Measurements from ENCODE around the gene NBAS.

NBAS gene

DNA sequence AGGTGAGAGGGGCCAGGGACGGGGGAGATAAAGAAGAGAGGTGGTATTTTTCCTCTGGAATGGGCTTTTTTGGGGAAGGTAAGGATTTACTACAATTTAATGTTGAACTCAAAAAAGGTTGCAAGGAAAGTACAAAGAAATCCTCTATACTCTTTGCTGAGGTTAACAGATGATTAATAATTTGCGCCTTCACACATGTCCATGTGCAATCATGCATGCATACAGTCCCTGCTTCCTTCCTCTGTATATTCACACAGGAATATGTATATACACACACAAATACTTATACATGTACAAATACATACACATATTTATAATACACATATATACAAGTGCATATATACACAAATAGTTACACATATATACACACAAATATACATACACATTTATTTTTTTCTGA is 193.4 kb downstream of the NBAS start:
- no peak overlapping the region for H3K4me3 ChIP-seq (ENCODE audit: low read length)
- no peak overlapping the region for H3K27ac ChIP-seq (ENCODE audit: low read length)
- no peak overlapping the region for H3K4me2 ChIP-seq (ENCODE audit: low read length)
- peaks cover 8% of the 10 kb centered on the region for H3K36me3 ChIP-seq (replicated peaks; ENCODE audit: low read depth, low read length)
- peaks cover 25% of the 10 kb centered on the region for H3K4me1 ChIP-seq (ENCODE audit: low read length)
- no peaks in the 10 kb centered on the region for H3K9me3 ChIP-seq (ENCODE audit: insufficient read depth, low read length)
- H3K79me2 ChIP-seq (ENCODE audit: low read length), result no peaks in the 10 kb centered on the region
- H4K20me1 ChIP-seq (ENCODE audit: insufficient read depth, low read length), result no peaks in the 10 kb centered on the region; the same call in 1 of the 2 replicates
- H3K9ac ChIP-seq (ENCODE audit: low read length), result no peak overlapping the region
- no peaks in the 10 kb centered on the region for H3K27me3 ChIP-seq (ENCODE audit: low read depth, low read length)
- no peak for TF ChIP-seq EZH2phosphoT487 (IDR thresholded peaks at IDR 0.05; ENCODE audit: low read depth)
- TF ChIP-seq, protein P1, sequence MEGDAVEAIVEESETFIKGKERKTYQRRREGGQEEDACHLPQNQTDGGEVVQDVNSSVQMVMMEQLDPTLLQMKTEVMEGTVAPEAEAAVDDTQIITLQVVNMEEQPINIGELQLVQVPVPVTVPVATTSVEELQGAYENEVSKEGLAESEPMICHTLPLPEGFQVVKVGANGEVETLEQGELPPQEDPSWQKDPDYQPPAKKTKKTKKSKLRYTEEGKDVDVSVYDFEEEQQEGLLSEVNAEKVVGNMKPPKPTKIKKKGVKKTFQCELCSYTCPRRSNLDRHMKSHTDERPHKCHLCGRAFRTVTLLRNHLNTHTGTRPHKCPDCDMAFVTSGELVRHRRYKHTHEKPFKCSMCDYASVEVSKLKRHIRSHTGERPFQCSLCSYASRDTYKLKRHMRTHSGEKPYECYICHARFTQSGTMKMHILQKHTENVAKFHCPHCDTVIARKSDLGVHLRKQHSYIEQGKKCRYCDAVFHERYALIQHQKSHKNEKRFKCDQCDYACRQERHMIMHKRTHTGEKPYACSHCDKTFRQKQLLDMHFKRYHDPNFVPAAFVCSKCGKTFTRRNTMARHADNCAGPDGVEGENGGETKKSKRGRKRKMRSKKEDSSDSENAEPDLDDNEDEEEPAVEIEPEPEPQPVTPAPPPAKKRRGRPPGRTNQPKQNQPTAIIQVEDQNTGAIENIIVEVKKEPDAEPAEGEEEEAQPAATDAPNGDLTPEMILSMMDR (IDR thresholded peaks at IDR 0.05; ENCODE audit: low read depth, low read length), result no peak
- no peak overlapping the region for H2AFZ ChIP-seq (ENCODE audit: low read depth, low read length)

DNA sequence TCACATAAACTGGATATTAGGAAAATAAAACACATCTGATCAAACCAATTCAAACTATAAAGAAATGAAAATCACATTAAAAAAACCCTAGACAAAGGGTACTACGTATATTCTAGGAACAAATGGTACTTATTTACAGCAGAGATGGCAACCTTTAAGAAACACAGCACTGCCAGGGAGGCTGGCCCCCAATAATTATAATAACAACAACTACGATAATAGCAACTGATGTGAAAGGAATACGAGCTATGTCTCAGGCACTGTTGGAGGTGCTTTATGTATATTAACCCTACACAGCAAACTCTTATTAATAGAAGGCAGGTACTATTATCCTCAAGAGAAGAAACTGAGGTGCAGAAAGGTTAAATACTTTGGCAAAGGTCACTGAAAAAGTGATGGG is 193.9 kb downstream of the NBAS start:
- Histone ChIP-seq H3K27me3 (ENCODE audit: low read depth, low read length) (no peaks in the 10 kb centered on the region), H3K79me2 (ENCODE audit: low read length) (no peaks in the 10 kb centered on the region), H4K20me1 (ENCODE audit: insufficient read depth, low read length) (no peaks in the 10 kb centered on the region; the same call in 1 of the 2 replicates), H3K36me3 (replicated peaks; ENCODE audit: low read depth, low read length) (peaks cover 8% of the 10 kb centered on the region), H3K9ac (ENCODE audit: low read length) (no peak overlapping the region), H3K9me3 (ENCODE audit: insufficient read depth, low read length) (no peaks in the 10 kb centered on the region), H3K4me3 (ENCODE audit: low read length) (no peak overlapping the region), H2AFZ (ENCODE audit: low read depth, low read length) (no peak overlapping the region), H3K4me2 (ENCODE audit: low read length) (no peak overlapping the region), H3K4me1 (ENCODE audit: low read length) (peaks cover 25% of the 10 kb centered on the region), H3K27ac (ENCODE audit: low read length) (no peak overlapping the region)
- TF ChIP-seq, protein P1 (IDR thresholded peaks at IDR 0.05; ENCODE audit: low read depth, low read length), result no peak
- no peak for TF ChIP-seq EZH2phosphoT487 (IDR thresholded peaks at IDR 0.05; ENCODE audit: low read depth)

DNA sequence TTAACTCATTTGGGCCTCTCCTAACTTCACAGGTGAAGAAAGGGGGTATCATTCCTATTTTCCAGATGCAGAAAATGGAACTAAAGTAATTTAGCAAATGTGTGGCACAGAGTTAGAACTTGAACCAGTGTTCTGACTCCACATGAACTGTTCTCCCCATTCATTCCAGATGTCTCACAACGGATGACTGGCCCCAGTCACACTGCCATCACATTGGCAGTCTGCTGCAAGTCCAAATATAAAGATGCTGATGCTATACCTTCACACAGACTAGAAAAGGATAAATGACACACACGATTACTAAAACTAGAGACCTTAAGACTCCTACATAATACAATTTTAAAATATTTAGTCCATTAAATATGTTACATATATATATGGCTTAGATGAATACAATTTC is 195.7 kb downstream of the NBAS start:
- Histone ChIP-seq H3K27ac (ENCODE audit: low read length) (no peak overlapping the region), H3K9ac (ENCODE audit: low read length) (no peak overlapping the region), H2AFZ (ENCODE audit: low read depth, low read length) (no peak overlapping the region), H3K4me3 (ENCODE audit: low read length) (no peak overlapping the region), H4K20me1 (ENCODE audit: insufficient read depth, low read length) (no peaks in the 10 kb centered on the region; the same call in 1 of the 2 replicates), H3K27me3 (ENCODE audit: low read depth, low read length) (no peaks in the 10 kb centered on the region), H3K36me3 (replicated peaks; ENCODE audit: low read depth, low read length) (peaks cover 8% of the 10 kb centered on the region), H3K4me2 (ENCODE audit: low read length) (no peak overlapping the region), H3K4me1 (ENCODE audit: low read length) (peaks cover 25% of the 10 kb centered on the region), H3K9me3 (ENCODE audit: insufficient read depth, low read length) (no peaks in the 10 kb centered on the region), H3K79me2 (ENCODE audit: low read length) (no peaks in the 10 kb centered on the region)
- no peak for TF ChIP-seq EZH2phosphoT487 (IDR thresholded peaks at IDR 0.05; ENCODE audit: low read depth)
- TF ChIP-seq, protein P1 (IDR thresholded peaks at IDR 0.05; ENCODE audit: low read depth, low read length), result no peak

- Histone ChIP-seq H4K20me1 (ENCODE audit: insufficient read depth, low read length) (no peaks in the 10 kb centered on the region), H3K79me2 (ENCODE audit: low read length) (no peaks in the 10 kb centered on the region), H3K4me2 (ENCODE audit: low read length) (no peak overlapping the region), H3K4me3 (ENCODE audit: low read length) (no peak overlapping the region), H3K27me3 (ENCODE audit: low read depth, low read length) (no peaks in the 10 kb centered on the region), H3K9ac (ENCODE audit: low read length) (no peak overlapping the region), H3K36me3 (replicated peaks; ENCODE audit: low read depth, low read length) (peaks cover 8% of the 10 kb centered on the region), H3K27ac (ENCODE audit: low read length) (no peak overlapping the region), H3K4me1 (ENCODE audit: low read length) (peaks cover 25% of the 10 kb centered on the region), H3K9me3 (ENCODE audit: insufficient read depth, low read length) (no peaks in the 10 kb centered on the region), H2AFZ (ENCODE audit: low read depth, low read length) (no peak overlapping the region)
- no peak for TF ChIP-seq EZH2phosphoT487 (IDR thresholded peaks at IDR 0.05; ENCODE audit: low read depth)
- TF ChIP-seq, protein P1 (IDR thresholded peaks at IDR 0.05; ENCODE audit: low read depth, low read length), result no peak
Measured at GRCh38 chr2:15364561-15364960, 196.6 kb downstream of the NBAS start.
